GM15510 (cell line): ENCODE data around the gene MAFF.

Experiments
- POLR2A ChIP-seq: IDR thresholded peaks from 3 replicates; pipeline ENCODE4 v1.6.1; 2011; ENCODE audit warnings: borderline replicate concordance; ENCODE audit not compliant: insufficient read length; ENCODE audit errors: extremely low read depth

MAFF gene

GRCh38 chr22:38211556-38211955 is 9.8 kb downstream of the MAFF start:
- no peak for TF ChIP-seq POLR2A

GRCh38 chr22:38212442-38212841 is 10.6 kb downstream of the MAFF start:
- TF ChIP-seq POLR2A: no peak

GRCh38 chr22:38213319-38213989 is 11.7 kb downstream of the MAFF start:
- no peak for TF ChIP-seq POLR2A

- no peak for TF ChIP-seq POLR2A
Observed at GRCh38 chr22:38213990-38214301, 12.2 kb downstream of the MAFF start.

- TF ChIP-seq POLR2A: peak; percentile 45
Observed at GRCh38 chr22:38214302-38215056, 12.7 kb downstream of the MAFF start.

- no peak for TF ChIP-seq POLR2A
Observed at GRCh38 chr22:38215156-38216038, 13.6 kb downstream of the MAFF start.

GRCh38 chr22:38218661-38219622 is 17.1 kb downstream of the MAFF start:
- no peak for TF ChIP-seq POLR2A

GRCh38 chr22:38219632-38220031 is 17.8 kb downstream of the MAFF start:
- no peak for TF ChIP-seq POLR2A

- no peak for TF ChIP-seq POLR2A
Observed at GRCh38 chr22:38220163-38220562, 18.4 kb downstream of the MAFF start.

GRCh38 chr22:38220653-38221386 is 19.0 kb downstream of the MAFF start:
- no peak for TF ChIP-seq POLR2A

GRCh38 chr22:38221407-38221806 is 19.6 kb downstream of the MAFF start:
- TF ChIP-seq POLR2A: no peak

GRCh38 chr22:38221908-38222796 is 20.4 kb downstream of the MAFF start:
- TF ChIP-seq POLR2A: no peak

GRCh38 chr22:38222797-38223119 is 21.0 kb downstream of the MAFF start:
- TF ChIP-seq POLR2A: no peak
